OCI-LY7 (cell line): ENCODE results near the gene JAKMIP3. TPM values are rescaled to one million over a fixed set of nuclear protein-coding genes. Genes with fewer than 3 reads are reported as not detected.

ENCODE experiments used
- BruUV-seq: library from RNA; stranded (reverse); fragments of 400-500 nt; replicated peaks from 2 replicates; lab custom pipeline; 2021; lab: Mats Ljungman, UMichigan
- CTCF ChIA-PET: fragments of 300-600 bp; sonication (Branson Sonifier 250); formaldehyde crosslinking; loops from one replicate; lab custom pipeline; 2022; ENCODE audit warnings: antibody characterized with exemption; ENCODE audit not compliant: unreplicated experiment; lab: Charles Lee
- POLR2A ChIA-PET: fragments of 300-600 bp; sonication (Branson Sonifier 250); formaldehyde crosslinking; loops from one replicate; lab custom pipeline; 2022; ENCODE audit warnings: antibody characterized with exemption; lab: Charles Lee
- DNase-seq: peaks from one replicate; pipeline ENCODE4 v3.0.0-alpha.2; 2015; ENCODE audit warnings: low spot score
- H2AFZ ChIP-seq: fragments of 200-600 bp; sonication (generic), shearing (Covaris generic); 2 replicates; pipeline ENCODE4 v1.6.1; 2014; ENCODE audit warnings: mild to moderate bottlenecking, antibody characterized with exemption, low read length, moderate library complexity
- H3K27ac ChIP-seq: fragments of 200-600 bp; sonication (generic); 2 replicates; pipeline ENCODE4 v1.5.1; 2014; ENCODE audit warnings: mixed run types, low read depth, mild to moderate bottlenecking, moderate library complexity, low read length, inconsistent platforms; ENCODE audit not compliant: poor library complexity, severe bottlenecking
- H3K36me3 ChIP-seq: fragments of 200-600 bp; sonication (generic); 2 replicates; pipeline ENCODE4 v1.6.1; 2014; ENCODE audit warnings: mild to moderate bottlenecking, antibody characterized with exemption, low read length, moderate library complexity, mixed read lengths; ENCODE audit not compliant: insufficient read depth
- H3K4me1 ChIP-seq: fragments of 200-600 bp; sonication (generic); 2 replicates; pipeline ENCODE4 v1.5.1; 2014; ENCODE audit warnings: mild to moderate bottlenecking, low read length; ENCODE audit not compliant: insufficient read depth, poor library complexity, severe bottlenecking
- H3K4me2 ChIP-seq: fragments of 200-600 bp; sonication (generic); 2 replicates; pipeline ENCODE4 v1.6.1; 2014; ENCODE audit warnings: mild to moderate bottlenecking, low read length
- H3K4me3 ChIP-seq: fragments of 200-600 bp; sonication (generic); 2 replicates; pipeline ENCODE4 v1.5.1; 2014; ENCODE audit warnings: mild to moderate bottlenecking, low read depth, low read length; ENCODE audit not compliant: poor library complexity, severe bottlenecking
- H3K79me2 ChIP-seq: fragments of 200-600 bp; sonication (generic); 2 replicates; pipeline ENCODE4 v1.6.1; 2016; ENCODE audit warnings: low read depth, mild to moderate bottlenecking, low read length, moderate library complexity, mixed read lengths; ENCODE audit not compliant: insufficient read depth
- H3K9me2 ChIP-seq: fragments of 200-600 bp; sonication (generic); 2 replicates; pipeline ENCODE4 v1.6.1; 2016; ENCODE audit warnings: mild to moderate bottlenecking, low read length, mixed read lengths; ENCODE audit not compliant: insufficient read depth
- H3K9me3 ChIP-seq: fragments of 200-600 bp; sonication (generic); 2 replicates; pipeline ENCODE4 v1.6.1; 2014; ENCODE audit warnings: mild to moderate bottlenecking, mixed run types, low read length, mixed read lengths
- H4K20me1 ChIP-seq: fragments of 200-600 bp; sonication (generic); 2 replicates; pipeline ENCODE4 v1.6.1; 2014; ENCODE audit warnings: mild to moderate bottlenecking, antibody characterized with exemption, low read length, moderate library complexity, mixed read lengths; ENCODE audit not compliant: insufficient read depth
- EZH2phosphoT487 ChIP-seq: fragments of 200-600 bp; sonication (generic); IDR thresholded peaks from 2 replicates; pipeline ENCODE4 v1.6.1; 2018; ENCODE audit warnings: low read depth, borderline replicate concordance, mild to moderate bottlenecking, mixed run types, antibody characterized with exemption, low read length, moderate library complexity, mixed read lengths
- intact Hi-C: fragments of 100-400 bp; cut with micrococcal nuclease; formaldehyde crosslinking; loops from one replicate; pipeline ENCODE4 v1.10.0; 2022; ENCODE audit not compliant: unreplicated experiment
- total RNA-seq, 2 experiments: library from RNA; depleted of rRNA in 1 of 2; stranded (reverse); fragments of >200 nt in 1 of 2; shearing (Covaris generic) in 1 of 2; gene quantifications; 2 replicates each; pipeline ENCODE4 v1.2.3, GENCODE V29; 2014 to 2022
- TF ChIP-seq, protein P1 (sequence below): fragments of 200-600 bp; sonication (generic); conservative IDR thresholded peaks from 2 replicates; pipeline ENCODE4 v1.5.1; 2014; ENCODE audit warnings: mild to moderate bottlenecking, antibody characterized with exemption, low read length, moderate library complexity, mixed read lengths

JAKMIP3 gene
- total RNA-seq, 2 experiments from 2014 or later: 0.54 to 0.89 TPM

GRCh38 chr10:132106431-132106830 is 40.7 kb downstream of the JAKMIP3 start:
- Histone ChIP-seq H3K4me1 (no peaks in the 10 kb centered on the region), H3K9me3 (no peaks in the 10 kb centered on the region), H3K27ac (no peak overlapping the region), H3K36me3 (no peaks in the 10 kb centered on the region), H3K4me3 (no peak overlapping the region), H3K4me2 (no peak overlapping the region), H3K9me2 (no peaks in the 10 kb centered on the region), H2AFZ (no peak overlapping the region), H4K20me1 (no peaks in the 10 kb centered on the region), H3K79me2 (no peaks in the 10 kb centered on the region)
- POLR2A ChIA-PET: interaction anchor here (0.7 kb wide), 2 partner anchors 52 to 651 kb away, joined by 3 read pairs; no protein-coding TSS in a partner anchor
- intact Hi-C loops: no loop called here
- BruUV-seq: no TSS peak
- no peak for DNase-seq
- TF ChIP-seq EZH2phosphoT487: no peak
- TF ChIP-seq, protein P1, sequence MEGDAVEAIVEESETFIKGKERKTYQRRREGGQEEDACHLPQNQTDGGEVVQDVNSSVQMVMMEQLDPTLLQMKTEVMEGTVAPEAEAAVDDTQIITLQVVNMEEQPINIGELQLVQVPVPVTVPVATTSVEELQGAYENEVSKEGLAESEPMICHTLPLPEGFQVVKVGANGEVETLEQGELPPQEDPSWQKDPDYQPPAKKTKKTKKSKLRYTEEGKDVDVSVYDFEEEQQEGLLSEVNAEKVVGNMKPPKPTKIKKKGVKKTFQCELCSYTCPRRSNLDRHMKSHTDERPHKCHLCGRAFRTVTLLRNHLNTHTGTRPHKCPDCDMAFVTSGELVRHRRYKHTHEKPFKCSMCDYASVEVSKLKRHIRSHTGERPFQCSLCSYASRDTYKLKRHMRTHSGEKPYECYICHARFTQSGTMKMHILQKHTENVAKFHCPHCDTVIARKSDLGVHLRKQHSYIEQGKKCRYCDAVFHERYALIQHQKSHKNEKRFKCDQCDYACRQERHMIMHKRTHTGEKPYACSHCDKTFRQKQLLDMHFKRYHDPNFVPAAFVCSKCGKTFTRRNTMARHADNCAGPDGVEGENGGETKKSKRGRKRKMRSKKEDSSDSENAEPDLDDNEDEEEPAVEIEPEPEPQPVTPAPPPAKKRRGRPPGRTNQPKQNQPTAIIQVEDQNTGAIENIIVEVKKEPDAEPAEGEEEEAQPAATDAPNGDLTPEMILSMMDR: no peak
- CTCF ChIA-PET: no interaction called here

- DNase-seq: no peak
- Histone ChIP-seq H3K9me2 (no peaks in the 10 kb centered on the region), H3K79me2 (no peaks in the 10 kb centered on the region), H3K36me3 (no peaks in the 10 kb centered on the region), H2AFZ (no peak overlapping the region), H3K4me3 (no peak overlapping the region), H3K4me1 (no peaks in the 10 kb centered on the region), H4K20me1 (no peaks in the 10 kb centered on the region), H3K27ac (no peak overlapping the region), H3K4me2 (no peak overlapping the region), H3K9me3 (no peaks in the 10 kb centered on the region)
- no peak for TF ChIP-seq EZH2phosphoT487
- TF ChIP-seq, protein P1: no peak
- ChIA-PET CTCF (no interaction called here), POLR2A (interaction anchor here (0.7 kb wide), 1 partner anchor 652 kb away, joined by 3 read pairs; no protein-coding TSS in a partner anchor)
- intact Hi-C loops: no loop called here
- BruUV-seq: no TSS peak
Measured at GRCh38 chr10:132107186-132107948, 41.6 kb downstream of the JAKMIP3 start.
